HEK293 (cell line): ENCODE results near the gene NT5DC3.
A peak's percentile ranks its signal among the peaks of the same experiment; 100 is the strongest.

Experiments
- AEBP2 ChIP-seq: fragments of 450-650 bp; formaldehyde crosslinking; IDR thresholded peaks from 2 replicates; pipeline ENCODE4 v1.5.1; 2016; ENCODE audit warnings: missing biosample characterization, missing genetic modification characterization, borderline replicate concordance
- CTCF ChIP-seq: fragments of 450-650 bp; formaldehyde crosslinking; IDR thresholded peaks from 2 replicates; pipeline ENCODE4 v1.5.1; 2016; ENCODE audit warnings: missing biosample characterization, missing genetic modification characterization
- KLF9 ChIP-seq: fragments of 450-650 bp; formaldehyde crosslinking; IDR thresholded peaks from 2 replicates; pipeline ENCODE4 v1.5.1; 2016; ENCODE audit warnings: missing biosample characterization, missing genetic modification characterization, low read depth
- PBX3 ChIP-seq: sonication (generic); formaldehyde crosslinking; IDR thresholded peaks from 2 replicates; pipeline ENCODE4 v1.8.1; 2022; ENCODE audit warnings: mild to moderate bottlenecking, moderate library complexity, missing genetic modification reagents
- REST ChIP-seq: fragments of 450-650 bp; formaldehyde crosslinking; IDR thresholded peaks from 2 replicates; pipeline ENCODE4 v1.5.1; 2016; ENCODE audit warnings: missing biosample characterization, missing genetic modification characterization
- TRIM28 ChIP-seq: IDR thresholded peaks from 2 replicates; pipeline ENCODE4 v1.6.1; 2011; ENCODE audit warnings: low read length, control low read depth, borderline replicate concordance
- YY1 ChIP-seq: fragments of 450-650 bp; formaldehyde crosslinking; IDR thresholded peaks from 2 replicates; pipeline ENCODE4 v1.5.1; 2018; ENCODE audit warnings: missing biosample characterization, missing genetic modification characterization
- ZBTB1 ChIP-seq: fragments of 450-650 bp; formaldehyde crosslinking; IDR thresholded peaks from 2 replicates; pipeline ENCODE4 v1.5.1; 2016; ENCODE audit warnings: missing biosample characterization, missing genetic modification characterization
- ZBTB49 ChIP-seq: fragments of 450-650 bp; formaldehyde crosslinking; IDR thresholded peaks from 2 replicates; pipeline ENCODE4 v1.5.1; 2016; ENCODE audit warnings: missing biosample characterization, missing genetic modification characterization, low read depth
- ZFP37 ChIP-seq: fragments of 450-650 bp; formaldehyde crosslinking; IDR thresholded peaks from 2 replicates; pipeline ENCODE4 v1.5.1; 2016; ENCODE audit warnings: missing biosample characterization, missing genetic modification characterization
- ZNF146 ChIP-seq: fragments of 450-650 bp; formaldehyde crosslinking; IDR thresholded peaks from 2 replicates; pipeline ENCODE4 v1.5.1; 2016; ENCODE audit warnings: missing biosample characterization, missing genetic modification characterization
- ZNF274 ChIP-seq, 2 experiments: fragments of 200-500 bp in 1 of 2; fragments of 450-650 bp in 1 of 2; sonication (Bioruptor generic) in 1 of 2; formaldehyde crosslinking in 1 of 2; IDR thresholded peaks; 2 replicates each; pipeline versions ENCODE4 v1.5.1 to v1.6.1; 2014 to 2016; ENCODE audit warnings: borderline replicate concordance in 1 of 2, inconsistent platforms in 1 of 2, low read length in 1 of 2, missing biosample characterization in 1 of 2, missing genetic modification characterization in 1 of 2
- ZNF354C ChIP-seq: fragments of 450-650 bp; formaldehyde crosslinking; IDR thresholded peaks from 2 replicates; pipeline ENCODE4 v1.5.1; 2016; ENCODE audit warnings: missing biosample characterization, missing genetic modification characterization, low read depth, borderline replicate concordance
- ZSCAN18 ChIP-seq: fragments of 450-650 bp; formaldehyde crosslinking; IDR thresholded peaks from 2 replicates; pipeline ENCODE4 v1.5.1; 2016; ENCODE audit warnings: missing biosample characterization, missing genetic modification characterization

- TF ChIP-seq CTCF: peak; percentile 19; the same call in 1 of the 2 replicates
- no peak for TF ChIP-seq AEBP2 (tag by site-specific recombination)
- no peak for TF ChIP-seq REST
- TF ChIP-seq YY1 (tag by site-specific recombination): no peak
- TF ChIP-seq ZBTB1: no peak
- no peak for TF ChIP-seq ZNF354C (tag by site-specific recombination)
- no peak for TF ChIP-seq ZNF274 (IDR thresholded peaks at IDR 0.05; ENCODE audit: low read length)
- no peak for TF ChIP-seq ZNF274 (tag by site-specific recombination; IDR thresholded peaks at IDR 0.05; ENCODE audit: borderline replicate concordance)
- no peak for TF ChIP-seq ZSCAN18 (tag by site-specific recombination)
- TF ChIP-seq KLF9 (tag by site-specific recombination): no peak
- TF ChIP-seq ZFP37 (tag by site-specific recombination): no peak
- no peak for TF ChIP-seq PBX3 (CRISPR knock-in tag)
- TF ChIP-seq ZBTB49 (tag by site-specific recombination): no peak
- no peak for TF ChIP-seq ZNF146
- no peak for TF ChIP-seq TRIM28
These were observed 43.3 kb upstream of the NT5DC3 start for GRCh38 chr12:103884316-103884715.
